Esophagus (tissue), 2 donors: Measurements from ENCODE around the gene DNER. TPM values are rescaled to one million over a fixed set of nuclear protein-coding genes. Genes with fewer than 3 reads are reported as not detected.

Experiments used
- H3K27ac ChIP-seq, 2 donors: one replicate each; pipeline ENCODE4 v1.5.1; 2013; ENCODE audit warnings: low read depth in 2 of 2, mild to moderate bottlenecking in 2 of 2, inconsistent platforms in 1 of 2, low read length in 1 of 2, moderate library complexity in 1 of 2
- H3K27me3 ChIP-seq, 2 donors: one replicate each; pipeline ENCODE4 v1.6.1; 2013; ENCODE audit warnings: low read length in 2 of 2, control low read depth in 1 of 2, mild to moderate bottlenecking in 1 of 2; ENCODE audit not compliant: insufficient read depth in 2 of 2, control insufficient read depth in 1 of 2
- H3K36me3 ChIP-seq, 2 donors: one replicate each; pipeline ENCODE4 v1.6.1; 2013; ENCODE audit warnings: low read length in 1 of 2; ENCODE audit not compliant: control insufficient read depth in 2 of 2, insufficient read depth in 2 of 2
- H3K4me1 ChIP-seq, 2 donors: one replicate each; pipeline ENCODE4 v1.6.1; 2013; ENCODE audit warnings: low read length in 1 of 2; ENCODE audit not compliant: control insufficient read depth in 2 of 2, insufficient read depth in 2 of 2
- H3K4me3 ChIP-seq, 2 donors: one replicate each; pipeline ENCODE4 v1.5.1; 2013; ENCODE audit warnings: low read length in 2 of 2, mild to moderate bottlenecking in 2 of 2, low read depth in 1 of 2, moderate library complexity in 1 of 2
- H3K9me3 ChIP-seq, 2 donors: one replicate each; pipeline ENCODE4 v1.6.1; 2013; ENCODE audit warnings: mild to moderate bottlenecking in 2 of 2, low read depth in 1 of 2, low read length in 1 of 2, moderate library complexity in 1 of 2; ENCODE audit not compliant: control insufficient read depth in 2 of 2, insufficient read depth in 1 of 2
- whole genome bisulfite sequencing, 2 donors: extraction: QIAGEN DNeasy Blood & Tissue Kit; methylation state at CpG; one replicate each; pipeline ENCODE4 v1.1.7; 2013; 5-methylcytosine and 5-hydroxymethylcytosine counted together
- polyA plus RNA-seq, 2 donors: library from polyadenylated mRNA; stranded (reverse); fragments of 200-250 nt; gene quantifications; one replicate each; pipeline ENCODE4 v1.2.3, GENCODE V29; 2013
- donor health status: healthy with polysubstance abuse.
- donor health status: Bipolar disorder and iron deficiency.

DNER gene
- polyA plus RNA-seq, 2 donors: 0.24 to 0.29 TPM

DNA sequence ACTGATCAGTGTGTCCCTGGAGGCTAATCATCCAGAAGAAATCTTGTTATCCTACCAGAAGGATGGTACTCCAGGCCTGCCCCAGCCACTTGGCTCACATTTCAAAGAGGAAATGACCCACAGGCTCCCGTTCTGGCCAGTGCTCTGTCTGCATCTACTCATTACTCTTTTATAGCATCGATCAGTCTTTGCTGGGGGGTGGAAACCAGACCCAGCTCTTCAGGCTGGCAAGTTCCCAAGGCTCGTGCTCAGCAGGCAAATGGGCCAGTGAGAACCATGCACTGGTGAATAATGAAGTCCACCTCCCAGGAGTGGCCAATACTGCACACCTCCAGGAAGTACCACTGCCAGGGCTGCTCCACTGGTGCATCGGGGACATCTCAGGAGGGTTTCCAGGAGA, 38.8 kb downstream of the DNER start:
- 42 to 50% methylated on average over 4 of the region's 4 CpGs for WGBS, 2 donors
- no peaks in the 10 kb centered on the region for H3K36me3 ChIP-seq

DNA sequence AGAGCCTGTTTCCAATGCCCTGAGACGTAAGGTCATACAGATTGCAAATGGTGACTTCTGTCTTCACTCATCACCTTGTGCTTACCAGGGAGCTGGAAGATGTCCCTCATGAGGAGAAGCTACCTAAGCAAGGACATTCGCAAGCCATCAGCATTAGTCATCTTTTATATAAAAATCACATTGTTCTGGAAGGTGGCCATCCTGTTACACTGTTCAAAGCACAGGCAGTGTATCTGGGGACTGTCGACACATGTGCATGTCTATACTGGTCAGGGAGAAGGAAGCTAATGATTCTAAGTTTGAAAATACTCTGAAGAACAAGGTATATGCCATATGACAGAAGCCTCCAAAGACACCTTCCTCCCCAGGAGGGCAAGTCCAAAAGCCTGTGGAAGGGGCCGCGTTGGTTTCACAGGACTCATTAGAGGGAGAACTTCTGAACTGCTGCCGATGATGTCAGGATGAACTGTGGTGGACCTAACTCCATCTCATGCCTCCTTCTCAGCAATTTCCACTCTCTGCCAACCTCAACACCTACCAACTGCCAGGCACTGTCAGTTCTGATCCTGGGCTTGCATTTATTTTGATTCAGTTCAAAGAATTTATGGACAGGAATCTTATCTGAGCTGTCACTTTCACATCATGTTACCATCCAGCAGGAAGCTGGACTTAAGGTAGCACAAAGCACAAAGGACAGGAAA, 39.4 kb downstream of the DNER start:
- Histone ChIP-seq H3K27ac (no peak overlapping the region), H3K27me3 (no peaks in the 10 kb centered on the region), H3K4me1 (no peaks in the 10 kb centered on the region), H3K4me3 (no peak overlapping the region), H3K36me3 (no peaks in the 10 kb centered on the region), H3K9me3 (no peaks in the 10 kb centered on the region)
- WGBS, 2 donors: 72 to 76% methylated on average over 6 of the region's 6 CpGs

More for the DNA sequence above, 38.8 kb downstream of the DNER start:
- H3K4me3 ChIP-seq: no peak overlapping the region
- no peaks in the 10 kb centered on the region for H3K27me3 ChIP-seq
- no peaks in the 10 kb centered on the region for H3K4me1 ChIP-seq
- H3K9me3 ChIP-seq: no peaks in the 10 kb centered on the region
- H3K27ac ChIP-seq: no peak overlapping the region

DNA sequence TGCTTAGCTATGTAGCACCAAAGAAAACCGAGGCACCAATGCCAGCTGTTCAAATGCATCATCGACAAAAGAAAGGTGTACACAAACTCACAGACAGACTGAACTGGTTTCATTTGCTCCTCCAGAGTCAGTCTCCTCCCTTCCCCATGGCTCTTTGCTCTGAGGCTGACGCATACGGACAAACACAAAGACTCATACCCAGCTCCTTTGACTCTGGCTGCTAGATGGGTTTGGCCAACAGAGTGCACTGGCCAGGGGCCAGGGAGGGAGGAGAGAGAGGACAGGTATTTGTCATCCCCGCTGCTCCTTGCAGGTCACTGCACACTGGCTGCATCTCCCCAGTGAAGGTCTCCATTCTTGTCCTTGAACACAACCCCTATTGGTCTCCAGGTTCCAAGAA, 40.7 kb downstream of the DNER start:
- WGBS, 2 donors: 52 to 77% methylated on average over 5 of the region's 5 CpGs
- no peaks in the 10 kb centered on the region for H3K27me3 ChIP-seq

DNA sequence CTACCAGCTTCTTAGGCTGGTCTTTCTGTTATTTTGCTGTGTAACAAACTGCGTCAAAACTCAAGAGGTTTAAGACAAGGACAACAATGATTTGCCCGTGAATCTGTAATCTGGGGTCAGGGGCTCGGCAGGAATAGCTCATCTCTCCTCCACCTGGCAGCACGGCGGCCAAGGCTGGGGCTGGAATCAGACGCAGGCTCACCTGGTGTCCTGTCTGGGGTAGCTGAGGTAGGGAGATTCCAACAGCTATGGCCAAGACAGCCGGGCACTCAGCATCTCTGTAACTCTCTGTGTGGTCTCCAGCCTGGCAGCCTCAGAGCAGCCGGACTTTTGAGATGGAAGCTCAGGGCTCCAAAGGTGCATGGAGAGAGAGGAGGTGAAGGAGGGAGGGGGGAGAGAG, 42.3 kb downstream of the DNER start:
- WGBS, 2 donors: 67 to 79% methylated on average over 8 of the region's 8 CpGs
- H3K4me1 ChIP-seq: no peaks in the 10 kb centered on the region
- H3K9me3 ChIP-seq: no peaks in the 10 kb centered on the region
- no peak overlapping the region for H3K27ac ChIP-seq
- H3K36me3 ChIP-seq: no peaks in the 10 kb centered on the region
- H3K27me3 ChIP-seq: no peaks in the 10 kb centered on the region
- no peak overlapping the region for H3K4me3 ChIP-seq

More for the DNA sequence above, 40.7 kb downstream of the DNER start:
- Histone ChIP-seq H3K27ac (no peak overlapping the region), H3K9me3 (no peaks in the 10 kb centered on the region), H3K4me1 (no peaks in the 10 kb centered on the region), H3K36me3 (no peaks in the 10 kb centered on the region), H3K4me3 (no peak overlapping the region)

DNA sequence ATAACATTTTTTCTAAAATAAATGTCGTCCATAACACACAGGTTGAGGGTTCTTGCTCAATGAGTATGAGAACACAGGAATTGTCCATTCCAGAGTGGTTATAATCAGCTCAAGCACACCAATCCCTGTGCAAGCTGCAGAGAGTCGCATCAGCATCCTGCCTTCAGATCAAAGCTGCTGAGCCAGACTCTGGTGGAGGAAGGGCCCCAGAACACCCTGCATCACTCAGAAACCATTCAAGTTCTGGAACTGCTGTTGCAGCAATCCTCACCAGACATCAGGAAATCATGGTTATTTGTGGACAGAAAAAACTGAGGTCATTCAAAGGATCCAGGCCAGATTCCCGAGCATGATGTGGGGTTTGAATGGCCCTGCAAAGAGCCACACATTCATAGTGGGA, 44.5 kb downstream of the DNER start:
- WGBS, 2 donors: 68 to 72% methylated on average over 3 of the region's 3 CpGs

DNA sequence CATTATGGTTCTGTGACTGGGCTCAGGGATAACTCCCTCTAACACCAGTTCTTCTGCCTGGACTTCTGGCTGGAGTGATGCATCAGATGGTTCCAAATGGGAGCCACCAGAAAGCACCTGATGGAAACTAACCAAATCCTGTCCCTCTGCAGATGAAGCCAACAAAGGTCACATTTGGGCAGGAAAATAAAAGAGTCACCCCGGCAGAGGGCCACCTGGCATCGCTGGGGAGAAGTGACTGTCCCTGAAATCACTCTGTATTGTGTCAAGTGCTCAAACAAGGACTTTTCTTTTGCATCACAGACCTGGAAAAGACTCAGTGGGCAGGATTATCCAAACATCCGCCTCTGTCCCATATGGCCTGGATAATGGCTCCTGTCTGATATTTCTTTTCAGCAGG, 47.5 kb downstream of the DNER start:
- no peaks in the 10 kb centered on the region for H3K9me3 ChIP-seq
- H3K36me3 ChIP-seq: no peaks in the 10 kb centered on the region
- no peak overlapping the region for H3K4me3 ChIP-seq
- 89% methylated on average over 3 of the region's 3 CpGs for WGBS, 2 donors
- H3K4me1 ChIP-seq: no peaks in the 10 kb centered on the region
- H3K27ac ChIP-seq: no peak overlapping the region
- H3K27me3 ChIP-seq: no peaks in the 10 kb centered on the region

More for the DNA sequence above, 44.5 kb downstream of the DNER start:
- H3K36me3 ChIP-seq: no peaks in the 10 kb centered on the region
- H3K4me3 ChIP-seq: no peak overlapping the region
- no peaks in the 10 kb centered on the region for H3K9me3 ChIP-seq
- no peaks in the 10 kb centered on the region for H3K4me1 ChIP-seq
- no peak overlapping the region for H3K27ac ChIP-seq
- H3K27me3 ChIP-seq: no peaks in the 10 kb centered on the region

DNA sequence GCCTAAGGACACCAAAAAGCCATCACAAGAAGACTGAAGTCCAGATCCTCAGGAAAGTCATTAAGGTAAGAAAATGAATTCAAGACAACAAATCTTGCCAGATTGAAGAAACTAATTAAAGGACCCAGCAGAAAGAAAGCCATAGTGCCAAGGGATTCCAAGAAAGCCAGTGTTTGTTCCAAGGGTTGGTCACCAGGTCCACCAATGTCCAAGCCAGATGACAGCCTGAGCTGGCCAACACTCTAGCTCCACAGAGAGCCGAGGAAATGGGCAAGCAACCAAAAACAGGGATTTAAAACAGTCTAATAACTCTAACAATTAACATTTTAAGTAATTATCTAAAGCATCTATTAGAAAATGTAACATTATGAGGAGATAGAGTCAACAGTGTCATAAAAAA, 49.2 kb downstream of the DNER start:
- H3K36me3 ChIP-seq: no peaks in the 10 kb centered on the region
- H3K27me3 ChIP-seq: no peaks in the 10 kb centered on the region
- 41 to 54% methylated on average over 1 of the region's 1 CpG for WGBS, 2 donors
- no peaks in the 10 kb centered on the region for H3K9me3 ChIP-seq
- H3K4me3 ChIP-seq: no peak overlapping the region
- no peak overlapping the region for H3K27ac ChIP-seq
- H3K4me1 ChIP-seq: no peaks in the 10 kb centered on the region

DNA sequence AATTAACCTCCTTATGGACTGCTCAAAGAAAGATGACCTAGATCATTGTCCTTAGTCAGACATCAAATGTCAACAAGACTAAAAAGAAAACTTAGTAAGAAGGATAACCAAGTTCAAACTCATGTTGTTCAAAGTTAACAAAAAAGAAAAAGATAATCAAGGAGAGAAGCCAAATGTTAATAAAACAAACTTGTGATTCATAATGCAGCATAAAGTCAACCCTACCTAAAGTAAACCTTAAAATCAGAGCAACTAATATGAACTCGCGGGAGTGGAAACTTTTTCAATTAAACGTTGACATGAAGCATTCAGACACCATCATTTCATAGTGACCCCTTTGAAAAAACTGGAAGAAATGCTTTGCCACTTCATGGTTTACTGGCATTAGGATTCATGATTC, 52.9 kb downstream of the DNER start:
- no peak overlapping the region for H3K4me3 ChIP-seq
- H3K4me1 ChIP-seq: no peaks in the 10 kb centered on the region
- no peaks in the 10 kb centered on the region for H3K36me3 ChIP-seq
- no peak overlapping the region for H3K27ac ChIP-seq
- H3K9me3 ChIP-seq: no peaks in the 10 kb centered on the region
- 88% methylated on average over 3 of the region's 3 CpGs for WGBS, 2 donors
- no peaks in the 10 kb centered on the region for H3K27me3 ChIP-seq

DNA sequence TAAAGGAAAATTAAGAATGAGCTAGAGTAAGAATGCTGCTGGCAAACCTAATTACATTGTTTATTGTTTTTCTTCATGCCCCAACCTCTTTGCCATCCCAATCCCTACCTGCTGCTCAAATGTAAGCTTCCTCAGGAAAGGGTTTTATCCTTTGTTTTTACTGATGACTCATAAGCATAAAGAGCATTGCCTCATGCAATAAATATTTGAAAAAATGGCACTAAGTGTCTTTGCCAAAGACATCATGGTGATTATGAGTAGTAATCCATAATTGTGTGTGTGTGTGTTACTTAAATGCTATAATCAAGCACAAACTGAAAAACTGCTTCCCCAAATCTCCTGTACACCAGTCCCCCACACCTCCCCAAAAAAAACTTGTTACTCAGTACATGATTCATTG, 53.4 kb downstream of the DNER start:
- H3K4me3 ChIP-seq: no peak overlapping the region
- H3K9me3 ChIP-seq: no peaks in the 10 kb centered on the region

DNA sequence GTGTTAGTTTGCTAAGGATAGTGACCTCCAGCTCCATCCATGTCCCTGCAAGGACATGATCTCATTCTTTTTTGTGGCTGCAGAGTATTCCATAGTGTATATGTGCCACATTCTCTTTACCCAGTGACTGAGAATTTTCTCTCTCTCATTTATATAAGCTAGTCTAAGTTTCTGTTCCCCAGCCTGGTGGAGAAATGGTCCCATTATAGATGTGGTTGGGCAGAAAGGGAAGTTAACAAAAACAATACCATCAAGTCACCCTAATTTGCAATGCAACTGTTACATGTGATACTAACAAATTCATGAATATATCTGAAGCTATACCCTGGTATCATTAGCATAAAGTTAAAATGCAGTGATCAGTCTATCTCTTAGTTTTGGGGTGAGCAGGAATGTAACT, 54.0 kb downstream of the DNER start:
- H3K27me3 ChIP-seq: no peaks in the 10 kb centered on the region

More for the DNA sequence above, 53.4 kb downstream of the DNER start:
- Histone ChIP-seq H3K27me3 (no peaks in the 10 kb centered on the region), H3K27ac (no peak overlapping the region), H3K36me3 (no peaks in the 10 kb centered on the region), H3K4me1 (no peaks in the 10 kb centered on the region)

More for the DNA sequence above, 54.0 kb downstream of the DNER start:
- Histone ChIP-seq H3K36me3 (no peaks in the 10 kb centered on the region), H3K9me3 (no peaks in the 10 kb centered on the region), H3K27ac (no peak overlapping the region), H3K4me3 (no peak overlapping the region), H3K4me1 (no peaks in the 10 kb centered on the region)
